IMR-90 (cell line): ENCODE results near the gene MYO3B. TPM values are rescaled to one million over a fixed set of nuclear protein-coding genes. Genes with fewer than 3 reads are reported as not detected.

ENCODE experiments used
- ATAC-seq: fragments of 200-7000 bp; cut with Tn5 transposase; 2 replicates; pipeline ENCODE4 v1.9.1; 2020; ENCODE audit warnings: low read depth, mild to moderate bottlenecking, moderate library complexity
- BruUV-seq: library from RNA; stranded (reverse); fragments of 400-500 nt; replicated peaks from 2 replicates; lab custom pipeline; 2021; lab: Mats Ljungman, UMichigan
- CTCF ChIA-PET: fragments of 300-600 bp; formaldehyde crosslinking; extraction: SDS; loops from one replicate; lab custom pipeline; 2021; ENCODE audit warnings: antibody characterized with exemption; lab: Yijun Ruan, JAX
- POLR2A ChIA-PET: fragments of 300-600 bp; sonication (Branson Sonifier 250); formaldehyde crosslinking; loops from one replicate; lab custom pipeline; 2022; ENCODE audit warnings: antibody characterized with exemption; ENCODE audit not compliant: unreplicated experiment; lab: Charles Lee
- DNase-seq: peaks from one replicate; pipeline ENCODE4 v3.0.0; 2013
- H2AFZ ChIP-seq: replicated peaks from 2 replicates; pipeline ENCODE3; 2013; ENCODE audit warnings: low read length, mild to moderate bottlenecking; ENCODE audit not compliant: poor library complexity
- H2AK5ac ChIP-seq: 2 replicates; pipeline ENCODE4 v1.6.1; 2013; ENCODE audit warnings: low read depth, low read length, inconsistent platforms
- H2AK9ac ChIP-seq: replicated peaks from 2 replicates; pipeline ENCODE3; 2013; ENCODE audit warnings: mild to moderate bottlenecking, low read depth, low read length, moderate library complexity; ENCODE audit not compliant: poor library complexity
- H2BK120ac ChIP-seq: 2 replicates; pipeline ENCODE4 v1.6.1; 2013; ENCODE audit warnings: low read depth, low read length, inconsistent platforms
- H2BK15ac ChIP-seq: 3 replicates; pipeline ENCODE4 v1.6.1; 2013; ENCODE audit warnings: low read depth, low read length, inconsistent platforms
- H2BK20ac ChIP-seq: 2 replicates; pipeline ENCODE4 v1.6.1; 2013; ENCODE audit warnings: low read depth, mild to moderate bottlenecking, inconsistent platforms, low read length, moderate library complexity
- H2BK5ac ChIP-seq: 2 replicates; pipeline ENCODE4 v1.6.1; 2013; ENCODE audit warnings: mild to moderate bottlenecking, low read depth, low read length, inconsistent platforms; ENCODE audit not compliant: poor library complexity, severe bottlenecking
- H3K14ac ChIP-seq: replicated peaks from 2 replicates; pipeline ENCODE4 v1.6.1; 2013; ENCODE audit warnings: low read depth, low read length, inconsistent platforms
- H3K18ac ChIP-seq: 2 replicates; pipeline ENCODE4 v1.6.1; 2013; ENCODE audit warnings: low read depth, low read length, control low read depth
- H3K23ac ChIP-seq: 2 replicates; pipeline ENCODE4 v1.6.1; 2013; ENCODE audit warnings: low read depth, low read length, inconsistent platforms
- H3K27ac ChIP-seq: 2 replicates; pipeline ENCODE4 v1.5.1; 2013; ENCODE audit warnings: mild to moderate bottlenecking, control low read depth, low read length; ENCODE audit not compliant: insufficient read depth
- H3K27me3 ChIP-seq: 2 replicates; pipeline ENCODE4 v1.6.1; 2013; ENCODE audit warnings: low read length; ENCODE audit not compliant: control insufficient read depth, insufficient read depth
- H3K36me3 ChIP-seq: 2 replicates; pipeline ENCODE4 v1.6.1; 2013; ENCODE audit warnings: low read length, mixed read lengths; ENCODE audit not compliant: control insufficient read depth, insufficient read depth
- H3K4ac ChIP-seq: 2 replicates; pipeline ENCODE4 v1.6.1; 2013; ENCODE audit warnings: low read depth, low read length, inconsistent platforms
- H3K4me1 ChIP-seq: 2 replicates; pipeline ENCODE4 v1.6.1; 2013; ENCODE audit warnings: low read length, mixed read lengths; ENCODE audit not compliant: control insufficient read depth, insufficient read depth
- H3K4me2 ChIP-seq: 2 replicates; pipeline ENCODE4 v1.6.1; 2013; ENCODE audit warnings: low read depth, mild to moderate bottlenecking, control low read depth, low read length, moderate library complexity
- H3K4me3 ChIP-seq: 2 replicates; pipeline ENCODE4 v1.5.1; 2013; ENCODE audit warnings: low read depth, mild to moderate bottlenecking, control low read depth, low read length, moderate library complexity; ENCODE audit not compliant: insufficient read depth
- H3K56ac ChIP-seq: 2 replicates; pipeline ENCODE4 v1.6.1; 2013; ENCODE audit warnings: low read length, inconsistent platforms; ENCODE audit not compliant: insufficient read depth; ENCODE audit errors: extremely low read depth
- H3K79me1 ChIP-seq, 2 experiments: 2 replicates each; pipeline ENCODE4 v1.6.1; 2013; ENCODE audit warnings: low read length in 2 of 2, inconsistent platforms in 1 of 2, low read depth in 1 of 2
- H3K9ac ChIP-seq: 2 replicates; pipeline ENCODE4 v1.6.1; 2013; ENCODE audit warnings: low read depth, low read length, control low read depth
- H3K9me1 ChIP-seq: 2 replicates; pipeline ENCODE4 v1.6.1; 2013; ENCODE audit warnings: low read length, inconsistent platforms; ENCODE audit not compliant: insufficient read depth
- H3K9me3 ChIP-seq: 2 replicates; pipeline ENCODE4 v1.6.1; 2013; ENCODE audit warnings: low read length; ENCODE audit not compliant: control insufficient read depth, insufficient read depth
- H4K20me1 ChIP-seq: 2 replicates; pipeline ENCODE4 v1.6.1; 2013; ENCODE audit warnings: low read length, inconsistent platforms; ENCODE audit not compliant: insufficient read depth
- H4K5ac ChIP-seq: 2 replicates; pipeline ENCODE4 v1.6.1; 2013; ENCODE audit warnings: mild to moderate bottlenecking, low read depth, low read length, control low read depth
- H4K8ac ChIP-seq, 2 experiments: 2 replicates each; pipeline ENCODE4 v1.6.1; 2013; ENCODE audit warnings: low read depth in 2 of 2, low read length in 2 of 2, control low read depth in 1 of 2, inconsistent platforms in 1 of 2
- H4K91ac ChIP-seq: 2 replicates; pipeline ENCODE4 v1.6.1; 2013; ENCODE audit warnings: low read depth, low read length, inconsistent platforms; ENCODE audit not compliant: insufficient read depth
- BHLHE40 ChIP-seq: fragments of 150-350 bp; IDR thresholded peaks from 2 replicates; pipeline ENCODE4 v1.6.1; 2016; ENCODE audit warnings: mild to moderate bottlenecking, low read depth, low read length
- CEBPB ChIP-seq: IDR thresholded peaks from 2 replicates; pipeline ENCODE4 v1.6.1; 2012; ENCODE audit warnings: low read depth, low read length, improper control_type of control experiment
- ELK1 ChIP-seq: fragments of 150-350 bp; IDR thresholded peaks from 2 replicates; pipeline ENCODE4 v1.6.1; 2016; ENCODE audit warnings: low read depth, mild to moderate bottlenecking, low read length, moderate library complexity, borderline replicate concordance
- FOS ChIP-seq: fragments of 150-350 bp; IDR thresholded peaks from 2 replicates; pipeline ENCODE4 v1.6.1; 2016; ENCODE audit warnings: low read depth, low read length
- MAZ ChIP-seq: IDR thresholded peaks from 2 replicates; pipeline ENCODE4 v1.6.1; 2012; ENCODE audit warnings: low read depth, mild to moderate bottlenecking, low read length, improper control_type of control experiment, moderate library complexity, borderline replicate concordance
- MXI1 ChIP-seq: IDR thresholded peaks from 2 replicates; pipeline ENCODE4 v1.6.1; 2012; ENCODE audit warnings: low read depth, mild to moderate bottlenecking, low read length, moderate library complexity, borderline replicate concordance
- NFE2L2 ChIP-seq: fragments of 150-350 bp; IDR thresholded peaks from 2 replicates; pipeline ENCODE4 v1.6.1; 2016; ENCODE audit warnings: low read depth, mild to moderate bottlenecking, low read length
- RCOR1 ChIP-seq: IDR thresholded peaks from 2 replicates; pipeline ENCODE4 v1.6.1; 2012; ENCODE audit warnings: mild to moderate bottlenecking, low read length, improper control_type of control experiment; ENCODE audit not compliant: insufficient replicate concordance
- SMC3 ChIP-seq: fragments of 150-350 bp; IDR thresholded peaks from 2 replicates; pipeline ENCODE4 v1.6.1; 2016; ENCODE audit warnings: low read depth, mild to moderate bottlenecking, antibody characterized with exemption, low read length, moderate library complexity
- WGBS, 2 experiments: methylation state at CpG; one replicate each; pipeline versions ENCODE4 v1.1.5 to v1.1.7; 2013; ENCODE audit warnings: missing lambda C conversion rate in 2 of 2; ENCODE audit not compliant: insufficient read length in 1 of 2; ENCODE audit errors: extremely low coverage in 2 of 2; 5-methylcytosine and 5-hydroxymethylcytosine counted together
- dilution Hi-C: fragments of 300-500 bp; cut with HindIII; formaldehyde crosslinking; loops from one replicate; pipeline ENCODE4 v1.14.3; 2018; ENCODE audit warnings: low sequenced_read_pairs; ENCODE audit not compliant: unreplicated experiment
- in situ Hi-C: fragments of 300-500 bp; cut with MboI; formaldehyde crosslinking; loops from 3 replicates; pipeline ENCODE4 v1.14.3; 2019; ENCODE audit warnings: low sequenced_read_pairs, inconsistent platforms, mixed read lengths
- intact Hi-C: fragments of 100-400 bp; cut with micrococcal nuclease; formaldehyde crosslinking; loops from 2 replicates; pipeline ENCODE4 v1.10.0; 2022
- polyA plus RNA-seq, 3 experiments: library from polyadenylated mRNA; depleted of rRNA; stranded (reverse); fragments of >200 nt; gene quantifications; 2 replicates each; pipeline ENCODE4 v1.2.3, GENCODE V29; 2012; ENCODE audit warnings: low replicate concordance in 1 of 3
- total RNA-seq: library from RNA; depleted of rRNA; stranded (reverse); fragments of >200 nt; gene quantifications from 2 replicates; pipeline ENCODE4 v1.2.3, GENCODE V29; 2012

The MYO3B gene
- total and polyA plus RNA-seq, 2 of the 4 experiments (the other 2 are of a cell fraction): 0.02 TPM; not detected in 1

- Histone ChIP-seq H2BK120ac (no peak overlapping the region), H3K4me2 (no peak overlapping the region), H2BK20ac (no peak overlapping the region), H4K8ac (no peak overlapping the region), H3K9me3 (no peaks in the 10 kb centered on the region), H3K23ac (no peak overlapping the region), H3K36me3 (no peaks in the 10 kb centered on the region), H3K9ac (no peak overlapping the region), H3K9me1 (no peaks in the 10 kb centered on the region), H3K79me1 (no peaks in the 10 kb centered on the region), H3K14ac (no peak overlapping the region), H2BK5ac (no peak overlapping the region), H3K4me1 (no peaks in the 10 kb centered on the region), H2BK15ac (no peak overlapping the region), H2AFZ (no peak overlapping the region), H2AK9ac (no peak overlapping the region), H2AK5ac (no peak overlapping the region), H3K56ac (no peak overlapping the region), H4K5ac (no peak overlapping the region), H4K20me1 (no peaks in the 10 kb centered on the region), H3K4ac (no peak overlapping the region), H3K27me3 (no peaks in the 10 kb centered on the region), H4K91ac (no peak overlapping the region), H3K18ac (no peak overlapping the region), H3K4me3 (no peak overlapping the region), H3K27ac (no peak overlapping the region)
- dilution Hi-C loops: no loop called here
- ATAC-seq (no peak), DNase-seq (no peak)
- no TSS peak for BruUV-seq
- TF ChIP-seq SMC3 (no peak), NFE2L2 (no peak), MXI1 (no peak), MAZ (no peak), RCOR1 (no peak), FOS (no peak), CEBPB (no peak), ELK1 (no peak), BHLHE40 (no peak)
- ChIA-PET CTCF (no interaction called here), POLR2A (no interaction called here)
- intact Hi-C loops: no loop called here
- no CpG with 5 or more reads among the region's 3 CpGs for WGBS, 2 experiments
- in situ Hi-C loops: no loop called here
Observed at GRCh38 chr2:170656669-170657068, 478.7 kb downstream of the MYO3B start.
